Epithelial cell of proximal tubule (primary cell): ENCODE measurements around the gene ARHGAP19. TPM values are rescaled to one million over a fixed set of nuclear protein-coding genes. Genes with fewer than 3 reads are reported as not detected.

Source experiments
- DNase-seq: peaks from one replicate; pipeline ENCODE4 v3.0.0-alpha.2; 2011; ENCODE audit warnings: low read depth
- H3K4me3 ChIP-seq: 2 replicates; pipeline ENCODE4 v1.5.1; 2011; ENCODE audit warnings: low read depth, mild to moderate bottlenecking, low read length
- total RNA-seq: library from RNA; depleted of rRNA; stranded (reverse); fragments of >200 nt; gene quantifications from 2 replicates; pipeline ENCODE4 v1.2.3, GENCODE V29; 2015
- TF ChIP-seq, protein P1 (sequence below): conservative IDR thresholded peaks from 2 replicates; pipeline ENCODE4 v1.5.1; 2012; ENCODE audit warnings: low read depth, mild to moderate bottlenecking, low read length

The ARHGAP19 gene
- total RNA-seq, 1 donor from 2014 or later = 8.8 TPM

DNA sequence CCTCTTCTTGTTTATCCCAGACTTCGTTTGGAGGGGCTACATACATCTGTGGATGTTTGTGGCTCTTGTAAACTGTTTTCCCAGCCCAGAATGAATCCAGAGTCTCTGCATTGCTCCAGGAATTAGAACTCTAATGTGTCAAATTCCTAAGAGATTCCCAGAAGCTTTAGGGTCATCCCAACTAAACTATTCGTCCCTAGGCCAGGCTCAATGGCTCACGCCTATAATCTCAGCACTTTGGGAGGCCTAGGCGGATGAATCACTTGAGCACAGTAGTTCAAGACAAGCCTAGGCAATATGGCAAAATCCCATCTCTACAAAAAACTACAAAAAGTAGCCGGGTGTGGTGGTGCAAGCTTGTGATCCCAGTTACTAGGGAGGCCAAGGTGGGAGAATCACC, 28.5 kb downstream of the ARHGAP19 start:
- DNase-seq = no peak
- H3K4me3 ChIP-seq = no peak overlapping the region
- TF ChIP-seq, protein P1, sequence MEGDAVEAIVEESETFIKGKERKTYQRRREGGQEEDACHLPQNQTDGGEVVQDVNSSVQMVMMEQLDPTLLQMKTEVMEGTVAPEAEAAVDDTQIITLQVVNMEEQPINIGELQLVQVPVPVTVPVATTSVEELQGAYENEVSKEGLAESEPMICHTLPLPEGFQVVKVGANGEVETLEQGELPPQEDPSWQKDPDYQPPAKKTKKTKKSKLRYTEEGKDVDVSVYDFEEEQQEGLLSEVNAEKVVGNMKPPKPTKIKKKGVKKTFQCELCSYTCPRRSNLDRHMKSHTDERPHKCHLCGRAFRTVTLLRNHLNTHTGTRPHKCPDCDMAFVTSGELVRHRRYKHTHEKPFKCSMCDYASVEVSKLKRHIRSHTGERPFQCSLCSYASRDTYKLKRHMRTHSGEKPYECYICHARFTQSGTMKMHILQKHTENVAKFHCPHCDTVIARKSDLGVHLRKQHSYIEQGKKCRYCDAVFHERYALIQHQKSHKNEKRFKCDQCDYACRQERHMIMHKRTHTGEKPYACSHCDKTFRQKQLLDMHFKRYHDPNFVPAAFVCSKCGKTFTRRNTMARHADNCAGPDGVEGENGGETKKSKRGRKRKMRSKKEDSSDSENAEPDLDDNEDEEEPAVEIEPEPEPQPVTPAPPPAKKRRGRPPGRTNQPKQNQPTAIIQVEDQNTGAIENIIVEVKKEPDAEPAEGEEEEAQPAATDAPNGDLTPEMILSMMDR = no peak

DNA sequence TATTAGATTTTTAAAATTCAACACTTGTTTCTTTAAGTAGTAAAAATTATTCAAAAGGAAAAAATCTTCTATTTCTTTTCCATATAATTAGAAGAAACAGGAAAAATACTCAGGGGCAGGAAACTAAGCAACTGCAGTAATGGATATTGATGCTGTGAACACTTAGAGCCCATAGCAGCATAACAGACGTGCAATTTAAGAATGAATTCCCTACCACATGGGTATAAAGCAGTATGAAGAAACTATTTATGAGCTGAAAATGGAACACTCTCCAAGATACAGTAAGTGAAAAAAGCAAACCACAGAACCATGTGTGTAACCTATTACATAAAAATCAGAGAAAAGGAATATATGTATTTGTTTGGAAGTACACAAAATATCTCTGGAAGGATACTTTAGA, 30.8 kb downstream of the ARHGAP19 start:
- no peak overlapping the region for H3K4me3 ChIP-seq
- TF ChIP-seq, protein P1 = no peak
- DNase-seq = no peak

DNA sequence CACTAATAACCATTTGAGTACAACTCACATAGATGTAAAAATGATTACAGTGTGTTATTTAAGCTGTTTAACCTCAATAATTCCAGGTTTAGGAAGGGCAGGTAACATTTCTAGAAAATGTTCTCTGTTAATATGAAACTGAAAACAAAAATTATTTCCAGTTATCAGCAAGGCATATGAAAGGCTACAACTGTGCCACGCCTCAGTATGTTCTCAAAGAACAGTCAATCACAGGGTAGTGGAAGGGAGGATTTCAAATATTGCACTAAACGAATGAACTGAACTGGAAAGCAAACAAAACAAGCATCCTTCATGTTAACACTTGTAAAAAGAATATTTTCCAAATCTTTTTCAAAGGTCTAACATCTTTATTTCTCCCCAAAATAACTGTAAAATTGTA, 31.3 kb downstream of the ARHGAP19 start:
- TF ChIP-seq, protein P1 = no peak
- DNase-seq = no peak
- no peak overlapping the region for H3K4me3 ChIP-seq

DNA sequence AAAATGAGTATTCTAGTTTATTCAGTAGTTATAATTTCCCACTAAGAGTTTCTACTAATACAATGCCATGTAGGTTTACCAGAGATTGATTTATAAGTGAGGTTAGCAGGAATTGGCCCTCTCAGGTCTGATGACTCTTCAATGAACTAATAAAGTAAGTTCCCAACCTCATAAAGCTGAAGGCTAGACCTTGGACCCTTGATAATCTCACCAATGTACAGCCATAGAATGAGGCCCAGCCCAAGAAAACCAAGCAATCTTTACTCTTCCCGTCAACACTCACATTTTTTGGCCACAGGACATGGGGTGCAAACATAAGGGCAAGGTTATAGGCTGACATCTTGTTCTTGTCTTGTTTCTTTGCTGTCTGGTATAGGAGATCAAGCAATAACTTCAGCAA, 33.3 kb downstream of the ARHGAP19 start:
- TF ChIP-seq, protein P1 = no peak
- no peak overlapping the region for H3K4me3 ChIP-seq
- DNase-seq = no peak

DNA sequence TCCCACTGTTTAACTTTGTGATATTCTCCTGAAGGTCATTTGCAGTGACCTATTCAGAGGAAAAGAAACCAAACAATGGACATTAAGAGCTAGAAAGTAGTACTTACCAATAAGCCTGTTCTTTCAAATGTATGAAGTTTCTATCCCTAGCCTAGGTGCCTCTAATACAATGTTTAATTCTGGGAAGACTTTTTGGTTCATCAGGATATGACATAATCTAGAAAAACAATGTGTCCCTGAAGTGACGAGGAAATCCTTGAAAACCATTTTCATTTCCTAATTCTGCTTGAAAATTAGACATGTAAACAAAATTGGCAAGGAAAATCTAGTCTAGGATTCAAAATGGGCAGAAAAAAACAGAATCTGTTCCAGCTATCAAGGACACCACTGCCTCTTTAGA, 36.1 kb downstream of the ARHGAP19 start:
- TF ChIP-seq, protein P1 = no peak
- DNase-seq = no peak
- H3K4me3 ChIP-seq = no peak overlapping the region

DNA sequence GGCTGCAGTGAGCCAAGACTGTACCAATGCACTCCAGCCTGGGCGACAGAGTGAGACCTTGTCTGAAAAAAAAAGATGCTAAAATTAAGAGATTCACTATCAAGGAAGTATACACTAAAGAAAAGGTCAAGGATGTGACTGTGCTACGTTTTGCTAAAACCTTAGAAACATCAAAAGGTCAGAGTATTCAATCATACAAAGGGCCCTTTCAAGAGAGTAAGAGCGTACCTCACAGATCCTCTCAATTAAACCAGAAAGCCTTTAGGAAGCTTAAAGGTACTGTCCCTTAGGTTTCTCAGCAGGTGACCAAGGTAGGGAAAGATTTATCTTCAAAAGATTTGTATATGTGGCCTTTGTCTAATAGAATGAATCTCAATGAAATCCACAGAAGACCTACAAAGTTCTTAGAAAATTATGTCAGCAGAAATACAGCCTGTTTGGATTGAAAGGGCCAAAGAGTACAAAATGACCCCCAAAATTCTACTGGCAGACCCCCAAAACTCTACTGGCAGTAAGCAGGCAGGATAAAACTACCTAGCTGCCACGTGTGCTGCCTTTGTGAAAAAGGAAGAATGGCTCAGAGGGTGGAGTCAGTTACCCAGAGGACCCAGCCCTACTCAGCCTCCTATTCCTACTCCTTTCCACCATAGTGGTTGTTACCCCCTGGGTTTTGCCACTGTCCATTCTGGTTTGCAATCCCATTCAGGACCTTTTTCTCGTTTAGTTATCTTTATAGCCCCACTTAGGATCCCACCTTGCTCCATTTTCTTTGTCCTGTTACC, 36.7 kb downstream of the ARHGAP19 start:
- TF ChIP-seq, protein P1 = no peak
- no peak for DNase-seq
- H3K4me3 ChIP-seq = no peak overlapping the region

DNA sequence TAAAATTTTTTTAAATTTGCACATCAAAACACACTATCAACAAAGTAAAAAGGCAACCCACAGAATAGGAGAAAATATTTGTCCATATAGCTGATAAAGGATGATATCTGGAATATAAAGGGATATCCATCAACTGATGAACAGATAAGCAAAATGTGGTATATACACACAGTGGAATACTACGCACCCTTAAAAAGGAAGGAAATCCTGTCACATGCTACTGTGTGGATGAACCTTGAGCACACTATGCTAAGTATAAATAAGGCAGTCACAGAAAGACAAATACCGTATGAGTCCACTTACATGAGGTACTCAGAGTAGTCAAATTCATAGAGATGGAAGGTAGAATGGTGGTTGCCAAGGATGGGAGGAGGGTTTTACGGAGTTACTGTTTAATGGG, 37.7 kb downstream of the ARHGAP19 start:
- TF ChIP-seq, protein P1 = no peak
- H3K4me3 ChIP-seq = no peak overlapping the region
- DNase-seq = no peak
